Left lobe of liver (tissue), 2 donors: ENCODE data around the gene SIL1. TPM values are rescaled to one million over a fixed set of nuclear protein-coding genes. Genes with fewer than 3 reads are reported as not detected.

ENCODE experiments used
- ATAC-seq: fragments of 200-7000 bp; cut with Tn5 transposase; one replicate; pipeline ENCODE4 v1.9.1; 2020; ENCODE audit warnings: mild to moderate bottlenecking, moderate library complexity
- DNase-seq: peaks from one replicate; pipeline ENCODE4 v3.0.0-alpha.2; 2020; ENCODE audit warnings: low spot score
- total RNA-seq: library from RNA; stranded (reverse); gene quantifications from one replicate; pipeline ENCODE4 v1.2.1, GENCODE V29; 2021
- donor health status: DM: no; HTN: no; CAD: no; lungs with moderate emphysema.
- donor health status: DM: no; HTN: yes; CAD: no.

SIL1 gene
- total RNA-seq, 1 donor from 2014 or later: 90.6 TPM

GRCh38 chr5:138990986-138991590 lies 207.1 kb downstream of the SIL1 start:
- DNase-seq: no peak
- no peak for ATAC-seq

GRCh38 chr5:138989720-138990119 lies 208.4 kb downstream of the SIL1 start:
- ATAC-seq (no peak), DNase-seq (no peak)

GRCh38 chr5:138986186-138986800 lies 211.9 kb downstream of the SIL1 start:
- no peak for DNase-seq
- ATAC-seq: no peak

GRCh38 chr5:138985683-138986082 lies 212.5 kb downstream of the SIL1 start:
- peak; percentile 33 for DNase-seq
- no peak for ATAC-seq

- ATAC-seq: peak; percentile 40
- peak; percentile 28 for DNase-seq
These were observed 212.9 kb downstream of the SIL1 start for GRCh38 chr5:138985256-138985655.

- no peak for ATAC-seq
These were observed 214.2 kb downstream of the SIL1 start for GRCh38 chr5:138983984-138984383.

GRCh38 chr5:138981586-138981985 lies 216.6 kb downstream of the SIL1 start:
- no peak for ATAC-seq

More at GRCh38 chr5:138983984-138984383, 214.2 kb downstream of the SIL1 start:
- no peak for DNase-seq

GRCh38 chr5:138981131-138981530 lies 217.0 kb downstream of the SIL1 start:
- no peak for ATAC-seq
- no peak for DNase-seq

More at GRCh38 chr5:138981586-138981985, 216.6 kb downstream of the SIL1 start:
- peak; percentile 5 for DNase-seq

GRCh38 chr5:138980441-138980840 lies 217.7 kb downstream of the SIL1 start:
- ATAC-seq (no peak), DNase-seq (no peak)

GRCh38 chr5:138979684-138980280 lies 218.4 kb downstream of the SIL1 start:
- ATAC-seq (no peak), DNase-seq (peak; percentile 10)

GRCh38 chr5:138978581-138978980 lies 219.6 kb downstream of the SIL1 start:
- DNase-seq (no peak), ATAC-seq (no peak)

GRCh38 chr5:138978080-138978479 lies 220.1 kb downstream of the SIL1 start:
- ATAC-seq (no peak), DNase-seq (no peak)

GRCh38 chr5:138975098-138975847 lies 222.9 kb downstream of the SIL1 start:
- ATAC-seq (peak; percentile 45), DNase-seq (peak; percentile 45)

- DNase-seq (peak; percentile 42), ATAC-seq (peak; percentile 27)
These were observed 223.7 kb downstream of the SIL1 start for GRCh38 chr5:138974227-138975063.

- peak; percentile 14 for DNase-seq
- no peak for ATAC-seq
These were observed 225.3 kb downstream of the SIL1 start for GRCh38 chr5:138972836-138973235.

GRCh38 chr5:138972230-138972629 lies 225.9 kb downstream of the SIL1 start:
- ATAC-seq: no peak

GRCh38 chr5:138969323-138970002 lies 228.7 kb downstream of the SIL1 start:
- ATAC-seq (no peak), DNase-seq (no peak)

More at GRCh38 chr5:138972230-138972629, 225.9 kb downstream of the SIL1 start:
- DNase-seq: peak; percentile 15

- no peak for DNase-seq
- no peak for ATAC-seq
These were observed 229.6 kb downstream of the SIL1 start for GRCh38 chr5:138968601-138969000.

GRCh38 chr5:138967791-138968448 lies 230.2 kb downstream of the SIL1 start:
- no peak for ATAC-seq
- no peak for DNase-seq
